HG03432 (cell line): Measurements from ENCODE around the gene NELFA.
"Not testable (repeated sequence)": the region's sequence is repeated elsewhere in the genome, so short reads cannot be mapped to it uniquely, and the experiment has no call there.

Experiments
- ATAC-seq: cut with Tn5 transposase; IDR thresholded peaks from one replicate; pipeline ENCODE4 v1.9.1; 2021; ENCODE audit warnings: mild to moderate bottlenecking, moderate library complexity; ENCODE audit not compliant: unreplicated experiment

Gene NELFA

GRCh38 chr4:1994938-1995337 is 13.8 kb downstream of the NELFA start:
- ATAC-seq: no peak

GRCh38 chr4:1993718-1994516 is 14.9 kb downstream of the NELFA start:
- ATAC-seq: not testable (repeated sequence)

- ATAC-seq: no peak
Observed at GRCh38 chr4:1993169-1993516, 15.6 kb downstream of the NELFA start.

DNA sequence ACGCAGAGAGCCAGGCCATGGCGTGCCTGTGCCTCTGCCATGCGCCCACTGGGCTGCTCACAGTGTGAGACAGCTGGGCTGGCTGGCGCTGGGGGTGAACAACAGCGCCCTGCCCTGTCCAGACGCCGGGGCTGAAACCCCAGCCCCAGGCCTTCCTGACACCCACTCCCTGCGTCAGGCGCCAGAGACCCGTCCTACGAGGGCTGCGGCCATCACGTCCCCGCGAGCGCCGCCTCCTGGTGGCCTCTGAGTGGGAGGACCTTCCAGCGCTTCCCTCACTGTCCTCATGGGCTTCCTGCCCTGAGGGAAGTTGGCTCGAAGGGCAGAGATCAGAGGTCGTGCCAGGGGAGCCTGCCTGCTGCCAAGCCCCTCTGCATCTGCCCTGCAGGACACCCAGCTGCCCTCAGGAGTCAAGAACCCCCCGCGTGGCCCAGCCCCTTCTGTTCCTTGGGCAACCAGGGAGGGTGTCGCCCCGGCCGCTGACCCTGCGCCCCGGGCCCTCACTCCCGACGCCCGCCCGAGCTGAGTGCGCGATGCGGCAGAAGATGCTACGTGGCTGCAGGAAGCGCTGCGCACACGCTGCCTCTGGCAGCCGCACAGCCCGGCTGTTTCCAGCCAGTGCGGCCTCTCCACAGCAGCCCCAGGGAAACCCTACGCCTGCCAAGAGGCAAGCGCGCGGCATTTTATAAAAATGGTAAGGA is 16.2 kb downstream of the NELFA start:
- ATAC-seq: no peak

GRCh38 chr4:1991596-1992434 is 17.0 kb downstream of the NELFA start:
- no peak for ATAC-seq

- no peak for ATAC-seq
Observed at GRCh38 chr4:1991087-1991486, 17.7 kb downstream of the NELFA start.

GRCh38 chr4:1990676-1991075 is 18.1 kb downstream of the NELFA start:
- no peak for ATAC-seq

DNA sequence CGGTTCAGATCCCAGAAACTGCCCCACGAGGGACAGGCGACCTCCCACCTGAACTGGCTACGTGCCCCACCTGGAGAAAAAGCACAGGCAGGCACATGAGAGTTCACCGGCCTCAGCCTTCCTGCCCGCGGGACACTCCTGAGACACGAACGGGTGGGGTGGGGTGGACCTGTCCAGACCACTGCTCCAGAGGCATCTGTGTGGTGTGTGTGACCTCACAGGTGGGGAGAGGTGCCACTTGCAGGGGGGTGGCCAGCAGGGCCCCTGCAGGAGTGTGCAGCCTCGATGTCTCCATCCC is 18.5 kb downstream of the NELFA start:
- no peak for ATAC-seq

- no peak for ATAC-seq
Observed at GRCh38 chr4:1989533-1990347, 19.0 kb downstream of the NELFA start.

GRCh38 chr4:1988327-1988724 is 20.4 kb downstream of the NELFA start:
- ATAC-seq: no peak

DNA sequence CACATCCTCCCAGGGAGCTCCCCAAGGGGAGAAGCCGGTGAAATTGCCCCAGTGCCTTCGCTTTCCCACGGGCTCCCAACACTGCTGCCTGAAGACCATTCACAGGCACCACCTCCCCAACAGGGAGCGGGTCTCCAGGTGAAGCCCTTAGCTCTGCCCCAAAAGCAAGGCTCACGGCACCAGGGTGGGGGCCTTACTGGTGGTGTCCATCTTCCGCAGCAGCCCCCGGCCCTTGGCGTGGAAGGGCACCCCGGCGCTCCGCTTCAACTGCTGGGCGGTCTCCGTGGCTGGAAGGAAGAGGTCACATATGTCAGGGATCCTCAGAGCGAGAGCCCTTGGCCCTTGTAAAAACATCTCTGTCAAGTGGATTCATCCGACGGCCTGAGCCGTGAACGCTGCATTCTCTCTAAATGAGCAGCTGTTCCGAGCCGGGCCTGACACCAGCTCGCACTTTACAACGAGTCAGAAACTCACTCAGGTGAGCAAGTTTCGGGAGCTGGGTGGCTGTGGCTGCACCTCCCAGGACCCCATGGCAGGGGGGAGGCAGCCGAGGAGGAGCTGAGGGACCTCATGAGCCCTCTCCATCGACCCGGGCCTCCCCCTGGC is 20.9 kb downstream of the NELFA start:
- ATAC-seq: no peak

- no peak for ATAC-seq
Observed at GRCh38 chr4:1987296-1987695, 21.5 kb downstream of the NELFA start.

GRCh38 chr4:1986578-1987210 is 22.1 kb downstream of the NELFA start:
- ATAC-seq: no peak

DNA sequence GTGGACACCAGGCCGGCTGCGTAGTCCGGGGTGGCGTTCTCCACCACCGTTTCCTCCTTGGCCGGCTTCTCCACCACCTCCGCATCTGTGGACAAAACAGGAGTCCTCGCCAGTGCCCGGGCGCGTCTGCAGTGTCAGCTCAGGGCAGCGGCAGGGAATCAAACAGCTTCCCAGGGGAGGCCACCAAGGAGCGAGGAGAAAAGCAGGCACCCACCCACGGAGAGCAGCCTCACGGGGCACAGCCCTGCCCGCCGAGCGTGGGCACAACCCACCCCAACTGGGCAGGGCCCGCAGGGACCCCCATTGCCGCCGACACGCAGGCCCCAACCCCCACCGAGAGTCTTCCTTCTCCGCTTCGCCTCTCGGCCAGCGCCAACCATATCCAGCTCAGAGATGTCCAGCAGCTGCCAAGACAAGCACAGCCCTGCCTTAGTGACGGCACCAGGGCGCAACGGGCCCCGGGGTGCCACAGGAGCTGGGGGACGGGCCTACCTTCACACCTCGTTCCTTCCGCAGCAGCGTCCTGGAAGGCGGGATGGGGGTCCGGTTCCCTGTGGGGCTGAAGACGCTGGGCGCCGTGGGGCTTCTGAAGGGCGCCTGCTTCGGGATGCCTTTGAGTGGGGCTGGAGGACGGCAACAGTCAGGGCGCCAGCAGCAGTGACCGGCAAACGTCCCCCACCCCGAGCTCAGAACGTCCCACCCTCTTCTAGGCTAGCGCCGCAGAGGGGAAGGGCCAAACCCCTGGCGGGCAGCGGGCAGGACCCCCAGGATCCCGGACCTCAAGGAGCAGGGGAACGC is 22.8 kb downstream of the NELFA start:
- no peak for ATAC-seq

- no peak for ATAC-seq
Observed at GRCh38 chr4:1985294-1985693, 23.5 kb downstream of the NELFA start.

- no peak for ATAC-seq
Observed at GRCh38 chr4:1984406-1985191, 24.2 kb downstream of the NELFA start.

DNA sequence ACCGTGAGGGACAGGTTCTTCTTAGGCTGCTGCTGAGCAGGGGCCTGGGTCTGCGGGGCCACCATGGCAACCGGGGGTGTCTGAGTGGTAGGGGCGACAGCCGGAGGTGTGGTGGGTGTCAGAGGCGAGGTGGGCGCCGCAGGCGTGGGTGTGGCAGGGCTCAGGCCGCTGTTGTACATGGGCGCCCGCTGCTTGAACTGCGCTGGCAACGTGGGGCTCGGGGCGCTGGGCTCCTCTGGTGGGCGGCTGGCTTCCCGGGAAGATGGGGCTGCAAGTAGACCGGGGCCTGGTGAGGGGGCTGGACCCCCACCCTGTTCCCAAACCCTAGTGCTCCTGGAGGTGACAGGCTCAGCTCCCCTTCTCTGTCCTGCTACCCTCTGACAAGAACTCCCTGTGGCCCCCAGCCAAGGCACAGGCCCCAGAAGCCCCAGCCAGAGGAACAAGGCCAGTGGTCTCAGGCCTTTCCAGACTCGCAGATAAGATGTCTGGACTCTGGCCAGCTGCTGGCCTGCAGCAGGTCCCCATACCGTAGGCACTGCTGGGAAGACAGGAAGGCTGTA is 24.8 kb downstream of the NELFA start:
- ATAC-seq: no peak
